Stomach smooth muscle (tissue), 2 donors: ENCODE measurements around the gene RAD51B.

Source experiments
- H3K27ac ChIP-seq: one replicate; pipeline ENCODE4 v1.7.0; 2013; ENCODE audit warnings: mild to moderate bottlenecking, low read length, inconsistent platforms
- H3K27me3 ChIP-seq, 2 donors: one replicate each; pipeline ENCODE4 v1.7.0; 2013; ENCODE audit warnings: low read length in 2 of 2; ENCODE audit not compliant: insufficient read depth in 2 of 2, control insufficient read depth in 1 of 2
- H3K36me3 ChIP-seq, 2 donors: one replicate each; pipeline ENCODE4 v1.7.0; 2013; ENCODE audit warnings: low read length in 2 of 2; ENCODE audit not compliant: control insufficient read depth in 2 of 2, insufficient read depth in 2 of 2
- H3K4me1 ChIP-seq: one replicate; pipeline ENCODE4 v1.7.0; 2013; ENCODE audit warnings: low read length; ENCODE audit not compliant: control insufficient read depth, insufficient read depth
- H3K4me3 ChIP-seq, 2 donors: one replicate each; pipeline ENCODE4 v1.7.0; 2013; ENCODE audit warnings: low read length in 2 of 2
- H3K9ac ChIP-seq, 2 donors: one replicate each; pipeline ENCODE4 v1.7.0; 2013; ENCODE audit warnings: low read length in 2 of 2, mild to moderate bottlenecking in 1 of 2
- H3K9me3 ChIP-seq, 2 donors: one replicate each; pipeline ENCODE4 v1.7.0; 2013; ENCODE audit warnings: low read length in 2 of 2; ENCODE audit not compliant: control insufficient read depth in 2 of 2
- donor health status: healthy.
- donor health status: Pancreatic carcinoma.

The RAD51B gene

DNA sequence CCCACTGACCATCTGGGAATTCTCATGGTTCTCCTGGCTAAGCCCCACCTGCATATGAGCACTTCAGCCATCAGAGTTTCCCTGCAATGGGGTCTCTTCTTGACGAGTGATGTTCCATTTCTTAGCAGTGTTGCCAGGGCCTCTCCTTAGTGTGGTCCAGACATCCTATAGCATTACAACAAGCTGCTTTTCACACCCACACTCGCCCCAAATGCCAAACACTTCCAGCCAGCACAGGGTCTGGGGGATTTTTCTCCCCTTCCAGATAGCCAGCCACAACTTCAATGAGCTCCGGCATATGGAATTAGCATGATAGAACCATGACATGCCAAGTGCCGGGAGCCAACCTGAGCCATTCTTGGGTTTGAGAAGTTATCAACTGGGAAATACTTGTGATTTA is 705.9 kb downstream of the RAD51B start:
- H3K36me3 ChIP-seq: no peaks in the 10 kb centered on the region
- no peak overlapping the region for H3K9ac ChIP-seq
- no peaks in the 10 kb centered on the region for H3K27me3 ChIP-seq
- H3K9me3 ChIP-seq: no peaks in the 10 kb centered on the region
- H3K4me3 ChIP-seq: no peak overlapping the region
- no peak overlapping the region for H3K27ac ChIP-seq
- H3K4me1 ChIP-seq: peaks cover 49% of the 10 kb centered on the region

DNA sequence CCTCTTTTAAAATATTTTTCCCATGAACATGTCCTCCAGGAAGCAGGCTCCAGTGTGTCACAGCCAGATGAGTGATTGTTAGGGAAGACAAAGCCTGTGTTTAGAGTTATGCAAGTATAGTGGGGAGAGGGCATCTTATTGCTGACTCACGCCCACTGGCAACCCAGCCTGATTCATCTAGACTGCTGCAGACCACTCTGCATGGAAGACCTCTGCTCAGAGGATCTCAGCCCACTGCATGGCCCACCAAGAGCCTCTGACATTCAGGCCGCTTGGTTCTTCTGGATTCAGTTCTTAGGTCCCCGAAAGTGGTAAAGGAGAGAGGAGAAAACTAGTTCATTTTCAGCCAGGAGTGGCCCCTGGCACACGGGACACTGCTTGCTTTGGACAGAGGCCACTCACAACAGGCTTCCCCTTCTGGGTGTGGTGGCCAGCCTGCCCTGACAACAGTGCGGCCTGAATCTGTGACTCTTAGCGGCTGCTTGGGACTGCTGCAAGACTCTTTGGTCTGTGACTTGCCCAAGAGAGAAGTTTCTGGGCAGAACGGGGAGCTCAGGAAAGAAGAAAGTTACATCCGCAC is 707.0 kb downstream of the RAD51B start:
- Histone ChIP-seq H3K4me1 (peaks cover 40% of the 10 kb centered on the region), H3K4me3 (no peak overlapping the region), H3K27ac (peak overlapping the region; percentile 53), H3K9me3 (no peaks in the 10 kb centered on the region), H3K27me3 (no peaks in the 10 kb centered on the region), H3K9ac (no peak overlapping the region), H3K36me3 (no peaks in the 10 kb centered on the region)

DNA sequence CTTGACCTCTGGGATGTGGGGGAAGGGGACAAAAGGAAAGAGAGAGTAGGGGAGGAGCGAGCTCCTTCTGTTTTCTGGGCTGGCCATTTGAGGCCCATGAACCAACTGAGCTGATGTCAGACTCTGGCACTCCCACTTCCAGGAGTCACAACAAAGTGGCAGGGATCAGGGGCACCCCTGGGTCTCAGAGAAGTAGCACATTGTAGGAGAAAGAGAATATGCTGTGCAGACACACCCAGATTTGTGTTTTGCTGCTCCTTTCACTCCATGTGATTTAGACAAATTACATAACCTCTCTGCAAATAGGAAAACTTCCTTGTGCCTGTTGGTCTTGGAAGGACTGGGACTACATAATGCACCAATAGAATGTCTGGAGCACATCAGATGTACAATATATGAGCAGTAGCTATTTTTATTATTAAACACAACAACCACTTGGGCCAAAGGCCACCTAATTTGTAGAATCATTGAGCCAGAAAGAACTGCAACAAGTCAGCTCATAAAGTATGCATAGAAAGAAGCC is 707.8 kb downstream of the RAD51B start:
- Histone ChIP-seq H3K9ac (no peak overlapping the region), H3K27ac (peak overlapping the region; percentile 53), H3K36me3 (no peaks in the 10 kb centered on the region)

DNA sequence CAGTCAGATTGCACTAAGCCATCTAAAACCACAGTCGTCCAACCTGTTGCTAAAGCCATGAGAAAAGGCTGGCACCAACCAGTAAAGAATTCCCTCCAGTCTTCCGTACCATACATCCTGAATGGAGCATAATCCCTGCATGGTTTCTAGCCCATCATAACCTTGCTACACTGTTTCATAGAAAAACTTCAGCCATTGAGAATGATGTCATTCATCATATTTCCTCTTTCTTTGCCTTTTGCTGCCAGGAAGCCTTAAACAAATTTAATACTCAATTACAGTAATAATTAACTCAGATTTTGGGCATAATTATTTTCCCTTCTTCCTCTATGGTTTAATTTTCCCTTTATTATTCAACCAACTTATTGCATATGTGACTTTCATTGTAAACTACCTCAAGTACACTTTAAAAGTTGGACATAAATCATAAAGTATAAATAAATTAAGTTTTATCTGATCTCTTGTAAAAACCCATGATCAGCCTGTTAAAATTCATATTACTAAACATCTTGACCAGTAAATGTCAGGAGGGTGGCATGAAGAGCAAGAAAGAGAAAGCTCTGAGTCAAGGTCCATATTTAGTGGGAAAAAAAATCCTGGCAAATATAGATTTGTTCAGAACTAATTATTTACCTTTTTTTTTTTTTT is 708.6 kb downstream of the RAD51B start:
- Histone ChIP-seq H3K4me1 (peaks cover 25% of the 10 kb centered on the region), H3K27ac (no peak overlapping the region)

More for the DNA sequence above, 707.8 kb downstream of the RAD51B start:
- Histone ChIP-seq H3K4me1 (peaks cover 32% of the 10 kb centered on the region), H3K27me3 (no peaks in the 10 kb centered on the region), H3K4me3 (no peak overlapping the region), H3K9me3 (no peaks in the 10 kb centered on the region)

DNA sequence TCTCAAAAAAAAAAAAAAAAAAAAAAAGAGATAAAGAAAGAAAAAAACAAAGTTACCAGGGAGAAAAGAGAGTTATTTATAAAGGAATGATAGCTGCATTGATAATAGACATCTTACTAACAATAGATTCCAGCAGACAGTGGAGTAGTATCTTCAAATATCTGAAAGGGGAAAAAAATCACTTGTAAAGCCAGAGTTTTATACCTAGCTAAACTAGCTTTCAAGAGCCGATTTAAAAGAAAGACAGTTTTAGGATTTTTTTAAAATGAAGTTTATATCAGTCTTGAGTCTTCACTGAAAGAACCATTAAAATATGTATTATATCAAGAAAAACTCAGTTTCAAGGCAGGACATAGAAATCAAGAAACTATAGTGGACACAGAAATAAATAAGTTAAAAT is 710.9 kb downstream of the RAD51B start:
- H3K9me3 ChIP-seq: no peaks in the 10 kb centered on the region
- H3K36me3 ChIP-seq: no peaks in the 10 kb centered on the region
- no peaks in the 10 kb centered on the region for H3K27me3 ChIP-seq
- no peak overlapping the region for H3K27ac ChIP-seq
- H3K4me1 ChIP-seq: peaks cover 10% of the 10 kb centered on the region
- H3K9ac ChIP-seq: no peak overlapping the region
- no peak overlapping the region for H3K4me3 ChIP-seq

More for the DNA sequence above, 708.6 kb downstream of the RAD51B start:
- H3K27me3 ChIP-seq: no peaks in the 10 kb centered on the region
- H3K9me3 ChIP-seq: no peaks in the 10 kb centered on the region
- no peak overlapping the region for H3K4me3 ChIP-seq
- H3K36me3 ChIP-seq: no peaks in the 10 kb centered on the region
- H3K9ac ChIP-seq: no peak overlapping the region

DNA sequence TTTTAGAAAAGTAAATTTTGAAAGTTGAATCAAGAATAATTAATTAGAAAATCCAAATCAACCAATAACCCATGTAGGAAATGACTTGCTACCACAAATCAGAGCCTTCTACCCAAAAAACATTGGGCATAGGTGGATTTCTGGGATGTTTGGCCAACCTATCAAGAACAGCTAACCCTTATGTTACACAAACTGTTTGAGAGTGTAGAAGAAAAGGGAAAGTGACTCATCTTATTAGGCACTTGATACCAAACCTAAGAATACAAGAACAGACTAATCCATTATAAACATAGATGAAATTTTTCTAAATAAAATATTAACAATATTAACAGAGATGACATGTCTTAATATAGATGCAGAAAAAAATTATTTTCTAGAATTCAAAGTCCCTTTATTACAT is 712.9 kb downstream of the RAD51B start:
- Histone ChIP-seq H3K36me3 (no peaks in the 10 kb centered on the region), H3K4me3 (no peak overlapping the region), H3K27me3 (no peaks in the 10 kb centered on the region), H3K4me1 (no peaks in the 10 kb centered on the region), H3K27ac (no peak overlapping the region), H3K9me3 (no peaks in the 10 kb centered on the region), H3K9ac (no peak overlapping the region)

DNA sequence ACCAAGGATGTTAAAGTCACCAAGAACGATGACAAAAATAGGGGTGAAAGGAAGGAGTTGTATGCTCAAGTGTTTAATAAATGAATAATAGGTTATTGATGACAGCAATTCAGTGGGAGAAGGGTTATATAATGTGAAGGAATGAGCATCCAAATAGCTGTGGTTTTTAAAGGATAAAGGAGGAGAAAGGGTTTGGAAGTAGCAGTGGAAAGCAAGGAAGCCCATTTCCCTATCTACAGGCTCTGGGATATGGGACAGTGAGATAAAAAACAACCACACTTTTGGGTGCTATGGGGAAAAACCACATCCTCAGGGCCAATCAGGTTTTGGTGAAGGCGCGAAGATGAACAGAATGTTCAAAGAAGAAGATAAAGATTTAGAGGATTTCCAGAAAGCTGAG is 714.7 kb downstream of the RAD51B start:
- Histone ChIP-seq H3K27ac (no peak overlapping the region), H3K27me3 (no peaks in the 10 kb centered on the region), H3K36me3 (no peaks in the 10 kb centered on the region), H3K9me3 (no peaks in the 10 kb centered on the region), H3K9ac (no peak overlapping the region), H3K4me3 (no peak overlapping the region), H3K4me1 (peaks cover 6% of the 10 kb centered on the region)

DNA sequence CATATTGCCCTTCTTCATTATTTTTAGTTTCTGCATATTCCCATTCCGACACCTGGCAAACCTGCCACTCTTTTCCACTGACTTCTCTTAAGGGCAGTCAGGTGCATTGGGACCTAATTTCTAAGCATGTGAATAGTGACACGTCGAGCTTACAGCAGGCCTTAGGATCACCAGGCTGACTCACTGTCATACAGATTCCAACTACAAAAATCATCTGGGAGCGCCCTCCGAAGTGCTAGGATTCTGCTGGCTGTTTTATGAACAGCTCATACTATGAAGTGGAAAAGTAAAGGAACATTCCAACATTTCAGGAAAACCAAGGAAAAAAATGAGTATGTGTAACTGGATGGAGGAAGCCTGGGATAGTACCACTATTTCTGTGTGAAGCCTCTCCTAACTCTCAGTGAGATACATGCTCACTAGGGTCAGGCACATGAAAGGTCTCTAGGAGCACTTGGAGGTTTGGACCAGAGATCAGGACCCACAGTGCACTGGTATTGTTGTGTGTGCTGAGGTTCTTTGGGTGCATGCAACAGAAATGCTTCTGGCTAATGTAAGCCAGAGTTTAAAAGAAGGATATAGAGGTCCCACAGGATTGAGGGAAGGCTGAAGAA is 715.9 kb downstream of the RAD51B start:
- Histone ChIP-seq H3K36me3 (no peaks in the 10 kb centered on the region), H3K9ac (no peak overlapping the region), H3K9me3 (no peaks in the 10 kb centered on the region), H3K4me1 (peaks cover 12% of the 10 kb centered on the region), H3K4me3 (no peak overlapping the region), H3K27ac (no peak overlapping the region), H3K27me3 (no peaks in the 10 kb centered on the region)

DNA sequence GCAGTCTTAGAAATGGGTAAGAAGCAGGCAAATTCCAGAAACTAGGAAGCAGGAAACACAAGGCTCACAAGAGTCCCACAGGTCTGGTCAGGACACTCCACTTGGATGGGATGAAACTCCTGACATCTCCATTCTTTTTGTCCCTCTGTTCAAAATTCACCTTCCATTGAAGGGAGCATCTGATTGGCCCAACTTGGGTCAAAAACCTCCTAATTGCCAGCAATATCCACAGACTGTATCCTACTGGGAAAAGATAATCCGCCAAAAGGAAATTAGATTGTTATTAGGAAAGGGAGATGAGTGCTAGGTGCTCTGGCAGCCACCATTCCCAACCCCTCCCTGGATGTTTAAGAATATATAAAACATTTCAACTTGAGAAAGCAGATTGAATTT is 716.4 kb downstream of the RAD51B start:
- Histone ChIP-seq H3K9me3 (no peaks in the 10 kb centered on the region), H3K4me3 (no peak overlapping the region), H3K27me3 (no peaks in the 10 kb centered on the region), H3K9ac (no peak overlapping the region), H3K36me3 (no peaks in the 10 kb centered on the region), H3K27ac (no peak overlapping the region), H3K4me1 (peaks cover 16% of the 10 kb centered on the region)

DNA sequence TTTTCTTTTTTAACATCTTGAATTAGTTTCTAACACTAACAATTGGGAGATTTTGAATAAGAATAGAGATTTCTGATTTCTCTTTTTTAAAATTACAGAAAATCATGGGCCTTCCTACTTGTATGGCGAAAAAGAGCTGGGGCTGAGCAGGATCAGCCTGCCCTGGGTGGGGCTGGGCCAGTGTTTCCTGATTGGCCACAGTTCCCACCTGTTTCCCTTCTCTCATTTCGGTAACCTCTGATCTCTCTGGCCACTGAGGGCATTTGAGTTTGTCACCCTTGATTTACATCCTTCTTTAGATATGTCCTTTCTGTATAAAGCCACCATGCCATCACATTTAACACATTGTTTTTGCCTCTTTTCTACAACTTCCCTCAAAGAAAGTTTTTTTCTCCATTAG is 719.1 kb downstream of the RAD51B start:
- Histone ChIP-seq H3K4me1 (peaks cover 24% of the 10 kb centered on the region), H3K9me3 (no peaks in the 10 kb centered on the region), H3K9ac (no peak overlapping the region), H3K27ac (no peak overlapping the region), H3K27me3 (no peaks in the 10 kb centered on the region), H3K4me3 (no peak overlapping the region), H3K36me3 (no peaks in the 10 kb centered on the region)

DNA sequence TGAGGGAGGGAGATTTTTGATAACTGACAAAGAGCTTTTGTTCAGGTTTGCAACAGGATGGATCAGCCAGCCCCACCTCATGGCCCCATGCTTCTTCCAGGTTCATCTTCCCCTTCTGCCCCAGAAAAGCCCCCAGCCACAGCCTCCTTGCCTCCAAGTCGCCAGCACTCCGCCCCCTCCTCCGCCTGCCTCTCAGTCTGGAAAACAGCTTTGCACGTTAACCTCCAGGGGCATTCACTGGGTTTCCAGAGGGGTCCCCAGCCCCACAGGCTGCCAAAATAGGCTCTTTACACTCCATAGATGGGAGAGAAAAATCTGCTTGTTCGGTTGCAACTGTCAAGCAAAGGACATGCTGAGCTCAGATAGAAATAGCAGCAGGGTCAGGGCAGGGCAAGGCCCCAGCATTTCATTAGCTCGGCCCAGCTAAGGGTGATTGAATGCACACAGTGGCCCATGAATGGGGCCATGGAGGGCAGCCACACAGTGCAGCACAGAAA is 719.7 kb downstream of the RAD51B start:
- H3K36me3 ChIP-seq: no peaks in the 10 kb centered on the region
- H3K27ac ChIP-seq: no peak overlapping the region
- H3K4me3 ChIP-seq: no peak overlapping the region
- H3K27me3 ChIP-seq: no peaks in the 10 kb centered on the region
- H3K4me1 ChIP-seq: peaks cover 30% of the 10 kb centered on the region
- H3K9me3 ChIP-seq: no peaks in the 10 kb centered on the region
- H3K9ac ChIP-seq: no peak overlapping the region
